Body of pancreas (tissue), 4 donors: ENCODE data around the gene RANBP17. TPM values are rescaled to one million over a fixed set of nuclear protein-coding genes. Genes with fewer than 3 reads are reported as not detected.

Experiments
- ATAC-seq: fragments of 150-250 bp; one replicate; pipeline ENCODE4 v1.9.1; 2016
- DNase-seq, 4 donors: peaks; one replicate each; pipeline ENCODE4 v3.0.0-alpha.2; 2019
- H3K27ac ChIP-seq, 4 donors: fragments of 200-600 bp; sonication (generic); 1 replicate in 3 of 4; 2 replicates in 1 of 4; pipeline versions ENCODE4 v1.5.1 to v1.6.1; 2016 to 2019; ENCODE audit warnings: mild to moderate bottlenecking in 1 of 4, mixed read lengths in 1 of 4, moderate library complexity in 1 of 4
- H3K27me3 ChIP-seq, 2 donors: fragments of 200-600 bp; sonication (generic); one replicate each; pipeline ENCODE4 v1.6.0; 2016; ENCODE audit warnings: mild to moderate bottlenecking in 1 of 2
- H3K36me3 ChIP-seq, 2 donors: fragments of 200-600 bp; sonication (generic); replicated peaks in 1 of 2; 2 replicates each; pipeline ENCODE4 v1.5.1; 2016; ENCODE audit warnings: low read depth in 2 of 2; ENCODE audit not compliant: insufficient read depth in 1 of 2
- H3K4me1 ChIP-seq: fragments of 200-600 bp; sonication (generic); one replicate; pipeline ENCODE4 v1.6.0; 2016
- H3K4me3 ChIP-seq, 2 donors: fragments of 200-600 bp; sonication (generic); 1 replicate in 1 of 2; 2 replicates in 1 of 2; pipeline ENCODE4 v1.5.1; 2016 to 2019
- H3K9me3 ChIP-seq, 3 donors: fragments of 200-600 bp; sonication (generic); 1 replicate in 2 of 3; 2 replicates in 1 of 3; pipeline ENCODE4 v1.5.1; 2016
- CTCF ChIP-seq, 7 experiments: fragments of 450-650 bp in 4 of 7; fragments of 200-600 bp in 3 of 7; sonication (generic) in 3 of 7; IDR thresholded peaks; one replicate each; pipeline ENCODE4 v1.5.1; 2016 to 2019; ENCODE audit warnings: antibody characterized with exemption in 7 of 7
- POLR2A ChIP-seq, 3 donors: fragments of 450-650 bp; IDR thresholded peaks; one replicate each; pipeline ENCODE4 v1.6.1; 2016; ENCODE audit warnings: antibody characterized with exemption in 3 of 3, mild to moderate bottlenecking in 2 of 3
- WGBS, 2 donors: methylation state at CpG; one replicate each; pipeline ENCODE4 v1.1.5; 2017; 5-methylcytosine and 5-hydroxymethylcytosine counted together
- intact Hi-C: fragments of 100-400 bp; cut with DNase I; formaldehyde crosslinking; loops from one replicate; pipeline ENCODE4 v1.15.1; 2023
- total RNA-seq, 2 donors: library from RNA; depleted of rRNA; stranded (reverse); fragments of >200 nt; gene quantifications; one replicate each; pipeline ENCODE4 v1.1.0, GENCODE V29; 2016

The RANBP17 gene
- total RNA-seq, 2 donors from 2014 or later: 6.6 to 9.1 TPM

GRCh38 chr5:171307789-171308452 lies 446.1 kb downstream of the RANBP17 start:
- no peak for ATAC-seq
- Histone ChIP-seq H3K4me3 (no peak overlapping the region), H3K36me3 (no peaks in the 10 kb centered on the region), H3K27ac (no peak overlapping the region), H3K9me3 (no peaks in the 10 kb centered on the region), H3K27me3 (peaks cover 5 to 59% of the 10 kb centered on the region in 2 donors), H3K4me1 (peaks cover 42% of the 10 kb centered on the region)
- WGBS, 2 donors: 19 to 27% methylated on average over 18 to 42 of the region's 42 CpGs
- no peak for TF ChIP-seq CTCF (IDR thresholded peaks at IDR 0.05)
- TF ChIP-seq POLR2A (IDR thresholded peaks at IDR 0.05): no peak
- intact Hi-C loops: no loop called here
- DNase-seq: no peak

- TF ChIP-seq CTCF (IDR thresholded peaks at IDR 0.05) (no peak), POLR2A (IDR thresholded peaks at IDR 0.05) (no peak)
- no peak within 1 kb of the TSS for H3K4me3 ChIP-seq
- peaks cover 43% of the 10 kb centered on the region for H3K4me1 ChIP-seq
- DNase-seq (no peak), ATAC-seq (no peak)
- H3K27ac ChIP-seq: no peak within 1 kb of the TSS
- no peaks in the 10 kb centered on the region for H3K36me3 ChIP-seq
- peaks cover 5 to 65% of the 10 kb centered on the region in 2 donors for H3K27me3 ChIP-seq
- WGBS, 2 donors: 5 to 11% methylated on average over 32 to 66 of the region's 73 CpGs
- no peaks in the 10 kb centered on the region for H3K9me3 ChIP-seq
- intact Hi-C loops: no loop called here
Measured at GRCh38 chr5:171308453-171309275, 446.8 kb downstream of the RANBP17 start, which contains the start of gene TLX3. TSS of gene TLX3 (plus strand) at chr5:171309248. CDS start at chr5:171309366, 118 bp downstream.

GRCh38 chr5:171309276-171310211 lies 447.7 kb downstream of the RANBP17 start:
- no peak for TF ChIP-seq CTCF (IDR thresholded peaks at IDR 0.05)
- no peak for TF ChIP-seq POLR2A (IDR thresholded peaks at IDR 0.05)
- Histone ChIP-seq H3K36me3 (no peaks in the 10 kb centered on the region), H3K4me3 (no peak overlapping the region), H3K4me1 (peaks cover 44% of the 10 kb centered on the region), H3K9me3 (no peaks in the 10 kb centered on the region), H3K27ac (no peak overlapping the region), H3K27me3 (peaks cover 5 to 71% of the 10 kb centered on the region in 2 donors)
- 3 to 4% methylated on average over 11 to 97 of the region's 106 CpGs for WGBS, 2 donors
- no peak for ATAC-seq
- intact Hi-C loops: no loop called here
- DNase-seq: no peak

GRCh38 chr5:171310212-171310818 lies 448.5 kb downstream of the RANBP17 start:
- 5 to 6% methylated on average over 36 to 40 of the region's 41 CpGs for WGBS, 2 donors
- H3K9me3 ChIP-seq: no peaks in the 10 kb centered on the region
- no peak overlapping the region for H3K4me3 ChIP-seq
- intact Hi-C loops: no loop called here
- TF ChIP-seq CTCF (IDR thresholded peaks at IDR 0.05) (peak in 5 of 7 experiments; percentile 12 to 28 (median 16)), POLR2A (IDR thresholded peaks at IDR 0.05) (no peak)
- H3K4me1 ChIP-seq: peaks cover 52% of the 10 kb centered on the region
- DNase-seq (peak in 1 of 4 donors; percentile 26), ATAC-seq (no peak)
- no peaks in the 10 kb centered on the region for H3K36me3 ChIP-seq
- peaks cover 5 to 79% of the 10 kb centered on the region in 2 donors for H3K27me3 ChIP-seq
- H3K27ac ChIP-seq: no peak overlapping the region
